Measurements from ENCODE around the gene DNAJC7. TPM values are rescaled to one million over a fixed set of nuclear protein-coding genes. Genes with fewer than 3 reads are reported as not detected.

The DNAJC7 gene
- total RNA-seq, 1 experiment from 2014 or later, result 72.0 TPM

DNA sequence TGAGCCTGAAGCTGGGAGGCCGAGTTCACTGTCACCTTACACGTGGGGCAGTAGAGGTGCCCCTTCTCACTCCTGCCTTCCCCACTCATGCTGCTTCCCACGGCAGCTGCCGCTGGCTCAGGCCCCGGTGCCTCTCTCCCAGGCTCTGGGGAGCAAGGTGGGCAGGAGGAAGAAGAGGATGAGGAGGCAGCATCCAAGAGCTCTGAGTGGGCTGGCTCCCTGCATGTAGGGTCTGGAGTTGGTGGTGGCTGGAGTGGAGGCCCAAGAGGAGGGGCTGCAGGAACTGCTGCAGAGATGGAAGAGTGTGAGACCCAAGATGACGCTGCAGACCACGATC, 11.5 kb upstream of the DNAJC7 start:
- H3K4me3 ChIP-seq (ENCODE audit: low read depth in 2 of 2, low read length in 2 of 2), result no peak overlapping the region
- in situ Hi-C loops (cut with HindIII; ENCODE audit: low pct_unique_long_range_greater_than_20kb, low sequenced_read_pairs), result no loop called here
- no TSS peak for BruUV-seq (replicated peaks)
- no peaks in the 10 kb centered on the region for H3K36me3 ChIP-seq (ENCODE audit: control insufficient read depth, insufficient read depth, low read length)
- DNase-seq (ENCODE audit: low read depth, low spot score) (no peak), ATAC-seq (no peak)
- POLR2A ChIA-PET, result no interaction called here
- TF ChIP-seq, protein P1, sequence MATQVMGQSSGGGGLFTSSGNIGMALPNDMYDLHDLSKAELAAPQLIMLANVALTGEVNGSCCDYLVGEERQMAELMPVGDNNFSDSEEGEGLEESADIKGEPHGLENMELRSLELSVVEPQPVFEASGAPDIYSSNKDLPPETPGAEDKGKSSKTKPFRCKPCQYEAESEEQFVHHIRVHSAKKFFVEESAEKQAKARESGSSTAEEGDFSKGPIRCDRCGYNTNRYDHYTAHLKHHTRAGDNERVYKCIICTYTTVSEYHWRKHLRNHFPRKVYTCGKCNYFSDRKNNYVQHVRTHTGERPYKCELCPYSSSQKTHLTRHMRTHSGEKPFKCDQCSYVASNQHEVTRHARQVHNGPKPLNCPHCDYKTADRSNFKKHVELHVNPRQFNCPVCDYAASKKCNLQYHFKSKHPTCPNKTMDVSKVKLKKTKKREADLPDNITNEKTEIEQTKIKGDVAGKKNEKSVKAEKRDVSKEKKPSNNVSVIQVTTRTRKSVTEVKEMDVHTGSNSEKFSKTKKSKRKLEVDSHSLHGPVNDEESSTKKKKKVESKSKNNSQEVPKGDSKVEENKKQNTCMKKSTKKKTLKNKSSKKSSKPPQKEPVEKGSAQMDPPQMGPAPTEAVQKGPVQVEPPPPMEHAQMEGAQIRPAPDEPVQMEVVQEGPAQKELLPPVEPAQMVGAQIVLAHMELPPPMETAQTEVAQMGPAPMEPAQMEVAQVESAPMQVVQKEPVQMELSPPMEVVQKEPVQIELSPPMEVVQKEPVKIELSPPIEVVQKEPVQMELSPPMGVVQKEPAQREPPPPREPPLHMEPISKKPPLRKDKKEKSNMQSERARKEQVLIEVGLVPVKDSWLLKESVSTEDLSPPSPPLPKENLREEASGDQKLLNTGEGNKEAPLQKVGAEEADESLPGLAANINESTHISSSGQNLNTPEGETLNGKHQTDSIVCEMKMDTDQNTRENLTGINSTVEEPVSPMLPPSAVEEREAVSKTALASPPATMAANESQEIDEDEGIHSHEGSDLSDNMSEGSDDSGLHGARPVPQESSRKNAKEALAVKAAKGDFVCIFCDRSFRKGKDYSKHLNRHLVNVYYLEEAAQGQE (IDR thresholded peaks at IDR 0.05; ENCODE audit: insufficient read depth in 1 of 2, low read depth in 2 of 2, low read length in 1 of 2), result no peak
- TF ChIP-seq, protein P2, sequence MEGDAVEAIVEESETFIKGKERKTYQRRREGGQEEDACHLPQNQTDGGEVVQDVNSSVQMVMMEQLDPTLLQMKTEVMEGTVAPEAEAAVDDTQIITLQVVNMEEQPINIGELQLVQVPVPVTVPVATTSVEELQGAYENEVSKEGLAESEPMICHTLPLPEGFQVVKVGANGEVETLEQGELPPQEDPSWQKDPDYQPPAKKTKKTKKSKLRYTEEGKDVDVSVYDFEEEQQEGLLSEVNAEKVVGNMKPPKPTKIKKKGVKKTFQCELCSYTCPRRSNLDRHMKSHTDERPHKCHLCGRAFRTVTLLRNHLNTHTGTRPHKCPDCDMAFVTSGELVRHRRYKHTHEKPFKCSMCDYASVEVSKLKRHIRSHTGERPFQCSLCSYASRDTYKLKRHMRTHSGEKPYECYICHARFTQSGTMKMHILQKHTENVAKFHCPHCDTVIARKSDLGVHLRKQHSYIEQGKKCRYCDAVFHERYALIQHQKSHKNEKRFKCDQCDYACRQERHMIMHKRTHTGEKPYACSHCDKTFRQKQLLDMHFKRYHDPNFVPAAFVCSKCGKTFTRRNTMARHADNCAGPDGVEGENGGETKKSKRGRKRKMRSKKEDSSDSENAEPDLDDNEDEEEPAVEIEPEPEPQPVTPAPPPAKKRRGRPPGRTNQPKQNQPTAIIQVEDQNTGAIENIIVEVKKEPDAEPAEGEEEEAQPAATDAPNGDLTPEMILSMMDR (IDR thresholded peaks at IDR 0.05), result no peak
- TF ChIP-seq SIN3A (IDR thresholded peaks at IDR 0.05; ENCODE audit: borderline replicate concordance, insufficient read depth, low read depth, low read length), result no peak
- no peak for TF ChIP-seq TCF7L2 (IDR thresholded peaks at IDR 0.05; ENCODE audit: low read depth, low read length)
- TF ChIP-seq POLR2AphosphoS5 (IDR thresholded peaks at IDR 0.05; ENCODE audit: low read depth, low read length), result no peak
- intact Hi-C loops (cut with micrococcal nuclease; ENCODE audit: unreplicated experiment), result loop anchor here (5.0 kb wide), 1 partner anchor 74 kb away; no protein-coding TSS in a partner anchor
- H3K27ac ChIP-seq (ENCODE audit: low read length), result no peak overlapping the region
- no peaks in the 10 kb centered on the region for H3K27me3 ChIP-seq (ENCODE audit: control insufficient read depth, insufficient read depth, low read length)
- no peaks in the 10 kb centered on the region for H3K9me3 ChIP-seq (ENCODE audit: control insufficient read depth, insufficient read depth, low read depth, low read length)
- CTCF ChIA-PET, result interaction anchor here (1.0 kb wide), 1 partner anchor 10 kb away, joined by 3 read pairs; no protein-coding TSS in a partner anchor
- H3K4me1 ChIP-seq (ENCODE audit: control insufficient read depth, insufficient read depth, low read length), result peaks cover 5% of the 10 kb centered on the region; the same call in 1 of the 2 replicates

DNA sequence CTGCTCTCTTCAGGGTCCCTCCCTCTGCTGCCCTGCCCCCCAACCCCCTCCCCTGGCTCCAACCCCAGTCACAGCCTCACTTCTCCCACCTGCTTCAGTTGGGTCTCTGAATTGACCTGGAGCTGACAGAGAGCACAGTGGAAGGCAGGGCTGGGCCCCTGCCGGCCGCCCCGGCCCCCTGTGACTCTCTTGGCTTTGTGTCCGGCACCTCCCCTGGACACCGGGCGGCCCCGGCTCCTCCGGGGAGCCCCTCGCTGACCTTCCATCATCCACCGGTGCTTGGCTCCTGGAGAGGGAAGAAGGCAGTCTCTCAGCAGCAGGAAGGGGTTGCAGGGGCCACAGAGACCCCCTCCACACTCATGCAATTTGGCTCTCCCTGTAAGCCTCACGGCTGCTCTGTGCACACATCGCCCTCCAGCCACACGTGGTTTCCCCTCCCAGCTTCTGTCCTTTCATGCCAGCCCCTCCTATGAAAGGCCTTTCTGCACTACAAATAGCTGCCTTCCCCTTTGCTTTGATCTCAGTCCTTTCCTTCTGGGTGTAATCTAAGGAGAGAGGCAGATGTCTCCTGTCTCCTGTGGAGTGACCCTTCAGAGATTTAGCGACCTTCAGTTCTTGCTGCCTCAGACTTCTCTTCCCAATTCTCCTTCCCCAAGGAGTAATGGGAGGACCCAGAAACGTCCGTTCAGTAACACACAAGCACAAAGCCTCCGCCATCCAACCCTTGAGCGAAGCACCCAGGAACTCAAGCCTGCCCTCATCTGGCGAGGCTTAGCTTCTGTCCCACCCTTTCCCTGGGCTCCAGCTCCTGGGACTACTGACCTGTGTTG, 10.9 kb upstream of the DNAJC7 start:
- no peak overlapping the region for H3K4me3 ChIP-seq (ENCODE audit: low read depth in 2 of 2, low read length in 2 of 2)
- ChIA-PET CTCF (interaction anchor here (0.6 to 1.0 kb wide), 2 partner anchors 10 to 526 kb away, joined by 3 to 6 read pairs; no protein-coding TSS in a partner anchor), POLR2A (no interaction called here)
- no peak overlapping the region for H3K27ac ChIP-seq (ENCODE audit: low read length)
- TF ChIP-seq, protein P2 (IDR thresholded peaks at IDR 0.05), result peak; percentile 52; the same call in 1 of the 2 replicates
- TF ChIP-seq, protein P1 (IDR thresholded peaks at IDR 0.05; ENCODE audit: insufficient read depth in 1 of 2, low read depth in 2 of 2, low read length in 1 of 2), result no peak
- in situ Hi-C loops (cut with HindIII; ENCODE audit: low pct_unique_long_range_greater_than_20kb, low sequenced_read_pairs) (no loop called here), intact Hi-C loops (cut with micrococcal nuclease; ENCODE audit: unreplicated experiment) (loop anchor here (5.0 kb wide), 1 partner anchor 74 kb away; no protein-coding TSS in a partner anchor)
- no peaks in the 10 kb centered on the region for H3K27me3 ChIP-seq (ENCODE audit: control insufficient read depth, insufficient read depth, low read length)
- no peak for DNase-seq (ENCODE audit: low read depth, low spot score)
- BruUV-seq (replicated peaks), result no TSS peak
- 0 out of 2 replicates have a peak, but pooled peaks have one; percentile 38 for ATAC-seq
- no peaks in the 10 kb centered on the region for H3K36me3 ChIP-seq (ENCODE audit: control insufficient read depth, insufficient read depth, low read length)
- H3K9me3 ChIP-seq (ENCODE audit: control insufficient read depth, insufficient read depth, low read depth, low read length), result no peaks in the 10 kb centered on the region
- H3K4me1 ChIP-seq (ENCODE audit: control insufficient read depth, insufficient read depth, low read length), result peaks cover 5% of the 10 kb centered on the region; the same call in 1 of the 2 replicates
